GM23338 (cell line): ENCODE measurements around the gene C16orf78. TPM values are rescaled to one million over a fixed set of nuclear protein-coding genes. Genes with fewer than 3 reads are reported as not detected.

Experiments
- ATAC-seq: fragments of 200-7000 bp; cut with Tn5 transposase; 3 replicates; pipeline ENCODE4 v1.9.1; 2020
- DNase-seq: peaks from one replicate; pipeline ENCODE4 v3.0.0-alpha.2; 2015; ENCODE audit warnings: low spot score
- H2AFZ ChIP-seq: fragments of 200-600 bp; sonication (generic); 2 replicates; pipeline ENCODE4 v1.8.0; 2016; ENCODE audit warnings: antibody characterized with exemption, mild to moderate bottlenecking, moderate library complexity
- H3F3A ChIP-seq: fragments of 200-600 bp; sonication (generic); replicated peaks from 2 replicates; pipeline ENCODE4 v1.8.0; 2017; ENCODE audit warnings: antibody characterized with exemption, mixed run types, low read depth
- H3K27ac ChIP-seq: fragments of 200-600 bp; sonication (generic); 2 replicates; pipeline ENCODE4 v1.6.1; 2016; ENCODE audit warnings: low read depth
- H3K27me3 ChIP-seq: fragments of 200-600 bp; sonication (generic); 2 replicates; pipeline ENCODE4 v1.8.0; 2016; ENCODE audit warnings: mild to moderate bottlenecking, mixed run types, moderate library complexity; ENCODE audit not compliant: insufficient read depth
- H3K36me3 ChIP-seq: fragments of 200-600 bp; sonication (generic); 2 replicates; pipeline ENCODE4 v1.8.0; 2016; ENCODE audit warnings: mild to moderate bottlenecking; ENCODE audit not compliant: insufficient read depth
- H3K4me1 ChIP-seq: fragments of 200-600 bp; sonication (generic); 2 replicates; pipeline ENCODE4 v1.8.0; 2016; ENCODE audit warnings: mild to moderate bottlenecking, moderate library complexity; ENCODE audit not compliant: insufficient read depth
- H3K4me2 ChIP-seq: fragments of 200-600 bp; sonication (generic); 2 replicates; pipeline ENCODE4 v1.7.1; 2017; ENCODE audit warnings: mixed run types
- H3K4me3 ChIP-seq: fragments of 200-600 bp; sonication (generic); 2 replicates; pipeline ENCODE4 v1.6.1; 2016; ENCODE audit warnings: mixed run types
- H3K79me2 ChIP-seq: fragments of 200-600 bp; sonication (generic); replicated peaks from 2 replicates; pipeline ENCODE4 v1.8.0; 2017; ENCODE audit warnings: mild to moderate bottlenecking; ENCODE audit not compliant: insufficient read depth
- H3K9me2 ChIP-seq: fragments of 200-600 bp; sonication (generic); 2 replicates; pipeline ENCODE4 v1.8.0; 2017; ENCODE audit not compliant: insufficient read depth
- H4K20me1 ChIP-seq: fragments of 200-600 bp; sonication (generic); replicated peaks from 2 replicates; pipeline ENCODE4 v1.8.0; 2017; ENCODE audit warnings: mild to moderate bottlenecking; ENCODE audit not compliant: insufficient read depth
- H3K27ac Mint-ChIP-seq: 2 replicates; pipeline ENCODE4 v1.8.0; 2020; ENCODE audit warnings: inconsistent platforms, mild to moderate bottlenecking, moderate library complexity, mixed read lengths
- H3K27me3 Mint-ChIP-seq: 3 replicates; pipeline ENCODE4 v1.8.0; 2022; ENCODE audit warnings: low read depth, mild to moderate bottlenecking, moderate library complexity, mixed read lengths, inconsistent platforms; ENCODE audit not compliant: insufficient read depth, poor library complexity
- H3K36me3 Mint-ChIP-seq: 3 replicates; pipeline ENCODE4 v1.8.0; 2021; ENCODE audit warnings: low read depth, mild to moderate bottlenecking, inconsistent platforms, moderate library complexity, mixed read lengths
- H3K4me1 Mint-ChIP-seq: 3 replicates; pipeline ENCODE4 v1.8.0; 2020; ENCODE audit warnings: mild to moderate bottlenecking, inconsistent platforms, mixed read lengths
- H3K4me3 Mint-ChIP-seq: 3 replicates; pipeline ENCODE4 v1.8.0; 2021; ENCODE audit warnings: moderate library complexity, mild to moderate bottlenecking, inconsistent platforms, mixed read lengths
- H3K9me3 Mint-ChIP-seq: 3 replicates; pipeline ENCODE4 v1.8.0; 2020; ENCODE audit warnings: moderate library complexity, mild to moderate bottlenecking, inconsistent platforms, mixed read lengths
- EZH2 ChIP-seq: fragments of 200-600 bp; sonication (generic); IDR thresholded peaks from one replicate; pipeline ENCODE4 v1.8.0; 2017; ENCODE audit warnings: antibody characterized with exemption, mild to moderate bottlenecking, low read depth; ENCODE audit not compliant: unreplicated experiment
- EZH2phosphoT487 ChIP-seq: fragments of 200-600 bp; sonication (generic); IDR thresholded peaks from one replicate; pipeline ENCODE4 v1.8.1; 2018; ENCODE audit warnings: antibody characterized with exemption; ENCODE audit not compliant: unreplicated experiment
- JUNB ChIP-seq: IDR thresholded peaks from one replicate; pipeline ENCODE4 v1.6.1; 2016; ENCODE audit warnings: antibody characterized with exemption; ENCODE audit not compliant: unreplicated experiment
- NANOG ChIP-seq: IDR thresholded peaks from 2 replicates; pipeline ENCODE4 v1.6.1; 2016; ENCODE audit warnings: antibody characterized with exemption, borderline replicate concordance
- POLR2AphosphoS5 ChIP-seq: IDR thresholded peaks from 2 replicates; pipeline ENCODE4 v1.6.1; 2016; ENCODE audit warnings: antibody characterized with exemption, low read depth
- STAT1 ChIP-seq: IDR thresholded peaks from one replicate; pipeline ENCODE4 v1.6.1; 2016; ENCODE audit warnings: antibody characterized with exemption; ENCODE audit not compliant: unreplicated experiment
- ZNF114 ChIP-seq: fragments of 250-450 bp; sonication (Bioruptor Pico); IDR thresholded peaks from 2 replicates; pipeline ENCODE4 v1.5.0; 2020; ENCODE audit warnings: mild to moderate bottlenecking, moderate library complexity
- ZNF331 ChIP-seq: fragments of 250-450 bp; sonication (Bioruptor Pico); IDR thresholded peaks from 2 replicates; pipeline ENCODE4 v1.5.0; 2020; ENCODE audit warnings: low read depth, mild to moderate bottlenecking, moderate library complexity
- long read RNA-seq: library from polyadenylated mRNA; unstranded; transcript quantifications from one replicate; pipeline ENCODE4 v2.0.0, GENCODE V29; 2020; ENCODE audit not compliant: unreplicated experiment
- polyA plus RNA-seq: library from polyadenylated mRNA; unstranded; fragments of >200 nt; fragmentation: Nextera tagmentation; extraction: Ambion mirVana; gene quantifications from 2 replicates; pipeline ENCODE4 v1.2.1, GENCODE V29; 2016
- total RNA-seq: library from RNA; depleted of rRNA; stranded (reverse); fragments of >200 nt; shearing (Covaris generic); gene quantifications from 2 replicates; pipeline ENCODE4 v1.2.3, GENCODE V29; 2014; rRNA removed
- TF ChIP-seq, protein P1 (sequence below): fragments of 250-450 bp; sonication (Bioruptor Pico); IDR thresholded peaks from 2 replicates; pipeline ENCODE4 v1.5.0; 2020; ENCODE audit warnings: mild to moderate bottlenecking, moderate library complexity
- TF ChIP-seq, protein P2 (sequence below), 2 experiments: fragments of 200-600 bp in 1 of 2; sonication (generic) in 1 of 2; conservative IDR thresholded peaks; 2 replicates each; pipeline versions ENCODE4 v1.5.1 to v1.6.1; 2016 to 2017; ENCODE audit warnings: antibody characterized with exemption in 2 of 2, low read depth in 2 of 2, mild to moderate bottlenecking in 2 of 2, moderate library complexity in 1 of 2
- TF ChIP-seq, protein P3 (sequence below): IDR thresholded peaks from one replicate; pipeline ENCODE4 v1.6.1; 2018; ENCODE audit warnings: antibody characterized with exemption; ENCODE audit not compliant: unreplicated experiment
- TF ChIP-seq, protein P4 (sequence below): IDR thresholded peaks from 2 replicates; pipeline ENCODE4 v1.6.1; 2016; ENCODE audit warnings: antibody characterized with exemption

The C16orf78 gene, protein sequence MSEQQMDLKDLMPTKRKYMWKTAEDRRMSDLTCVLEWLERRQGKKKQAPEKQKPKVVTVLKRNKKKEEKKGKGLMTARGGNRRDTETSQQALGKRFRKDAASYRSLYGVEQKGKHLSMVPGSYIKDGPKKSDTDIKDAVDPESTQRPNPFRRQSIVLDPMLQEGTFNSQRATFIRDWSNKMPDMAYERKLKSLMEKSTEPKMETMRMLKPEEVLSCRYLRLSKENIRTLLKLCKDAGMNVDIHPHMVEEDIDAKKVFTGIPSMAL
- total RNA-seq (not detected in 2 replicates), polyA plus RNA-seq (not detected in 2 replicates)
- long read RNA-seq = 0 reads

DNA sequence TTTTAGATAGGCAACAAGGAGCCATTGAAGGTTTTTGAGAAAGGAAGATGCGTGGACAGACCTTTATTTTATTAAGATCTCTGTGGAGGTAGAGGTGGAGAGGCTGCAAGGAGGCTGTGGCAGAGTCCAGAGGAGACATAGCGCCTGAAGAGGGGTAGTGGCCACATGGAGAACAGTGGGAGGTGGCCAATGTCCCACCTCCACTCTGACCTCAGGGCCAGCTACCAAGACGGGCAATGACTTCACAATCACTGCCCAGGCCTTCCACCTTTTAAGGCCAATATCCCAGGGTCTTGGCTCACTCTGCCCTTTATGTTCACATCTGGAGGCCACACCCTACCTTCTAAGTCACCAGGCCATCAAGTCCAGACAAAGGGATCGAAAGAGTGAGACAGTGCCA lies at the start of gene C16orf78:
TSS of gene C16orf78 (plus strand) at position 301 of the 400 bp plus-strand sequence. CDS start 136 bp downstream, outside the sequence.
- DNase-seq (no peak), ATAC-seq (no peak)
- H3K79me2 ChIP-seq = no peaks in the 10 kb centered on the region
- no peak within 1 kb of the TSS for H3K4me3 ChIP-seq
- H3K27ac ChIP-seq = no peak within 1 kb of the TSS
- peaks cover 3% of the 10 kb centered on the region; the same call in 1 of the 2 replicates for H3K27me3 ChIP-seq
- H3F3A ChIP-seq = no peaks in the 10 kb centered on the region
- peaks cover 31% of the 10 kb centered on the region for H3K4me1 ChIP-seq
- Mint-ChIP-seq H3K4me1 (peaks cover 31% of the 10 kb centered on the region), H3K9me3 (peaks cover 5% of the 10 kb centered on the region; the same call in 1 of the 3 replicates), H3K27me3 (peaks cover 5% of the 10 kb centered on the region), H3K36me3 (peaks cover 4% of the 10 kb centered on the region; the same call in 1 of the 3 replicates), H3K4me3 (no peak within 1 kb of the TSS; the same call in 2 of the 3 replicates), H3K27ac (no peak within 1 kb of the TSS)
- no peak within 1 kb of the TSS for H2AFZ ChIP-seq
- H3K9me2 ChIP-seq = peaks cover 25% of the 10 kb centered on the region
- TF ChIP-seq POLR2AphosphoS5 (no peak), EZH2 (no peak), ZNF114 (CRISPR knock-in tag) (no peak), ZNF331 (CRISPR knock-in tag) (no peak), STAT1 (no peak), NANOG (no peak), JUNB (no peak), EZH2phosphoT487 (no peak)
- TF ChIP-seq, protein P1, sequence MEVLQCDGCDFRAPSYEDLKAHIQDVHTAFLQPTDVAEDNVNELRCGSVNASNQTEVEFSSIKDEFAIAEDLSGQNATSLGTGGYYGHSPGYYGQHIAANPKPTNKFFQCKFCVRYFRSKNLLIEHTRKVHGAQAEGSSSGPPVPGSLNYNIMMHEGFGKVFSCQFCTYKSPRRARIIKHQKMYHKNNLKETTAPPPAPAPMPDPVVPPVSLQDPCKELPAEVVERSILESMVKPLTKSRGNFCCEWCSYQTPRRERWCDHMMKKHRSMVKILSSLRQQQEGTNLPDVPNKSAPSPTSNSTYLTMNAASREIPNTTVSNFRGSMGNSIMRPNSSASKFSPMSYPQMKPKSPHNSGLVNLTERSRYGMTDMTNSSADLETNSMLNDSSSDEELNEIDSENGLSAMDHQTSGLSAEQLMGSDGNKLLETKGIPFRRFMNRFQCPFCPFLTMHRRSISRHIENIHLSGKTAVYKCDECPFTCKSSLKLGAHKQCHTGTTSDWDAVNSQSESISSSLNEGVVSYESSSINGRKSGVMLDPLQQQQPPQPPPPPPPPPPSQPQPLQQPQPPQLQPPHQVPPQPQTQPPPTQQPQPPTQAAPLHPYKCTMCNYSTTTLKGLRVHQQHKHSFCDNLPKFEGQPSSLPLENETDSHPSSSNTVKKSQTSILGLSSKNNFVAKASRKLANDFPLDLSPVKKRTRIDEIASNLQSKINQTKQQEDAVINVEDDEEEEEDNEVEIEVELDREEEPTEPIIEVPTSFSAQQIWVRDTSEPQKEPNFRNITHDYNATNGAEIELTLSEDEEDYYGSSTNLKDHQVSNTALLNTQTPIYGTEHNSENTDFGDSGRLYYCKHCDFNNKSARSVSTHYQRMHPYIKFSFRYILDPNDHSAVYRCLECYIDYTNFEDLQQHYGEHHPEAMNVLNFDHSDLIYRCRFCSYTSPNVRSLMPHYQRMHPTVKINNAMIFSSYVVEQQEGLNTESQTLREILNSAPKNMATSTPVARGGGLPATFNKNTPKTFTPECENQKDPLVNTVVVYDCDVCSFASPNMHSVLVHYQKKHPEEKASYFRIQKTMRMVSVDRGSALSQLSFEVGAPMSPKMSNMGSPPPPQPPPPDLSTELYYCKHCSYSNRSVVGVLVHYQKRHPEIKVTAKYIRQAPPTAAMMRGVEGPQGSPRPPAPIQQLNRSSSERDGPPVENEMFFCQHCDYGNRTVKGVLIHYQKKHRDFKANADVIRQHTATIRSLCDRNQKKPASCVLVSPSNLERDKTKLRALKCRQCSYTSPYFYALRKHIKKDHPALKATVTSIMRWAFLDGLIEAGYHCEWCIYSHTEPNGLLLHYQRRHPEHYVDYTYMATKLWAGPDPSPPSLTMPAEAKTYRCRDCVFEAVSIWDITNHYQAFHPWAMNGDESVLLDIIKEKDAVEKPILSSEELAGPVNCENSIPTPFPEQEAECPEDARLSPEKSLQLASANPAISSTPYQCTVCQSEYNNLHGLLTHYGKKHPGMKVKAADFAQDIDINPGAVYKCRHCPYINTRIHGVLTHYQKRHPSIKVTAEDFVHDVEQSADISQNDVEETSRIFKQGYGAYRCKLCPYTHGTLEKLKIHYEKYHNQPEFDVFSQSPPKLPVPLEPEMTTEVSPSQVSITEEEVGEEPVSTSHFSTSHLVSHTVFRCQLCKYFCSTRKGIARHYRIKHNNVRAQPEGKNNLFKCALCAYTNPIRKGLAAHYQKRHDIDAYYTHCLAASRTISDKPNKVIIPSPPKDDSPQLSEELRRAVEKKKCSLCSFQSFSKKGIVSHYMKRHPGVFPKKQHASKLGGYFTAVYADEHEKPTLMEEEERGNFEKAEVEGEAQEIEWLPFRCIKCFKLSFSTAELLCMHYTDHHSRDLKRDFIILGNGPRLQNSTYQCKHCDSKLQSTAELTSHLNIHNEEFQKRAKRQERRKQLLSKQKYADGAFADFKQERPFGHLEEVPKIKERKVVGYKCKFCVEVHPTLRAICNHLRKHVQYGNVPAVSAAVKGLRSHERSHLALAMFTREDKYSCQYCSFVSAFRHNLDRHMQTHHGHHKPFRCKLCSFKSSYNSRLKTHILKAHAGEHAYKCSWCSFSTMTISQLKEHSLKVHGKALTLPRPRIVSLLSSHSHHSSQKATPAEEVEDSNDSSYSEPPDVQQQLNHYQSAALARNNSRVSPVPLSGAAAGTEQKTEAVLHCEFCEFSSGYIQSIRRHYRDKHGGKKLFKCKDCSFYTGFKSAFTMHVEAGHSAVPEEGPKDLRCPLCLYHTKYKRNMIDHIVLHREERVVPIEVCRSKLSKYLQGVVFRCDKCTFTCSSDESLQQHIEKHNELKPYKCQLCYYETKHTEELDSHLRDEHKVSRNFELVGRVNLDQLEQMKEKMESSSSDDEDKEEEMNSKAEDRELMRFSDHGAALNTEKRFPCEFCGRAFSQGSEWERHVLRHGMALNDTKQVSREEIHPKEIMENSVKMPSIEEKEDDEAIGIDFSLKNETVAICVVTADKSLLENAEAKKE (CRISPR knock-in tag) = no peak
- TF ChIP-seq, protein P2, sequence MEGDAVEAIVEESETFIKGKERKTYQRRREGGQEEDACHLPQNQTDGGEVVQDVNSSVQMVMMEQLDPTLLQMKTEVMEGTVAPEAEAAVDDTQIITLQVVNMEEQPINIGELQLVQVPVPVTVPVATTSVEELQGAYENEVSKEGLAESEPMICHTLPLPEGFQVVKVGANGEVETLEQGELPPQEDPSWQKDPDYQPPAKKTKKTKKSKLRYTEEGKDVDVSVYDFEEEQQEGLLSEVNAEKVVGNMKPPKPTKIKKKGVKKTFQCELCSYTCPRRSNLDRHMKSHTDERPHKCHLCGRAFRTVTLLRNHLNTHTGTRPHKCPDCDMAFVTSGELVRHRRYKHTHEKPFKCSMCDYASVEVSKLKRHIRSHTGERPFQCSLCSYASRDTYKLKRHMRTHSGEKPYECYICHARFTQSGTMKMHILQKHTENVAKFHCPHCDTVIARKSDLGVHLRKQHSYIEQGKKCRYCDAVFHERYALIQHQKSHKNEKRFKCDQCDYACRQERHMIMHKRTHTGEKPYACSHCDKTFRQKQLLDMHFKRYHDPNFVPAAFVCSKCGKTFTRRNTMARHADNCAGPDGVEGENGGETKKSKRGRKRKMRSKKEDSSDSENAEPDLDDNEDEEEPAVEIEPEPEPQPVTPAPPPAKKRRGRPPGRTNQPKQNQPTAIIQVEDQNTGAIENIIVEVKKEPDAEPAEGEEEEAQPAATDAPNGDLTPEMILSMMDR (conservative IDR thresholded peaks at IDR 0.05; ENCODE audit: low read depth in 2 of 2) = no peak
- TF ChIP-seq, protein P3, sequence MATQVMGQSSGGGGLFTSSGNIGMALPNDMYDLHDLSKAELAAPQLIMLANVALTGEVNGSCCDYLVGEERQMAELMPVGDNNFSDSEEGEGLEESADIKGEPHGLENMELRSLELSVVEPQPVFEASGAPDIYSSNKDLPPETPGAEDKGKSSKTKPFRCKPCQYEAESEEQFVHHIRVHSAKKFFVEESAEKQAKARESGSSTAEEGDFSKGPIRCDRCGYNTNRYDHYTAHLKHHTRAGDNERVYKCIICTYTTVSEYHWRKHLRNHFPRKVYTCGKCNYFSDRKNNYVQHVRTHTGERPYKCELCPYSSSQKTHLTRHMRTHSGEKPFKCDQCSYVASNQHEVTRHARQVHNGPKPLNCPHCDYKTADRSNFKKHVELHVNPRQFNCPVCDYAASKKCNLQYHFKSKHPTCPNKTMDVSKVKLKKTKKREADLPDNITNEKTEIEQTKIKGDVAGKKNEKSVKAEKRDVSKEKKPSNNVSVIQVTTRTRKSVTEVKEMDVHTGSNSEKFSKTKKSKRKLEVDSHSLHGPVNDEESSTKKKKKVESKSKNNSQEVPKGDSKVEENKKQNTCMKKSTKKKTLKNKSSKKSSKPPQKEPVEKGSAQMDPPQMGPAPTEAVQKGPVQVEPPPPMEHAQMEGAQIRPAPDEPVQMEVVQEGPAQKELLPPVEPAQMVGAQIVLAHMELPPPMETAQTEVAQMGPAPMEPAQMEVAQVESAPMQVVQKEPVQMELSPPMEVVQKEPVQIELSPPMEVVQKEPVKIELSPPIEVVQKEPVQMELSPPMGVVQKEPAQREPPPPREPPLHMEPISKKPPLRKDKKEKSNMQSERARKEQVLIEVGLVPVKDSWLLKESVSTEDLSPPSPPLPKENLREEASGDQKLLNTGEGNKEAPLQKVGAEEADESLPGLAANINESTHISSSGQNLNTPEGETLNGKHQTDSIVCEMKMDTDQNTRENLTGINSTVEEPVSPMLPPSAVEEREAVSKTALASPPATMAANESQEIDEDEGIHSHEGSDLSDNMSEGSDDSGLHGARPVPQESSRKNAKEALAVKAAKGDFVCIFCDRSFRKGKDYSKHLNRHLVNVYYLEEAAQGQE = no peak
- TF ChIP-seq, protein P4, sequence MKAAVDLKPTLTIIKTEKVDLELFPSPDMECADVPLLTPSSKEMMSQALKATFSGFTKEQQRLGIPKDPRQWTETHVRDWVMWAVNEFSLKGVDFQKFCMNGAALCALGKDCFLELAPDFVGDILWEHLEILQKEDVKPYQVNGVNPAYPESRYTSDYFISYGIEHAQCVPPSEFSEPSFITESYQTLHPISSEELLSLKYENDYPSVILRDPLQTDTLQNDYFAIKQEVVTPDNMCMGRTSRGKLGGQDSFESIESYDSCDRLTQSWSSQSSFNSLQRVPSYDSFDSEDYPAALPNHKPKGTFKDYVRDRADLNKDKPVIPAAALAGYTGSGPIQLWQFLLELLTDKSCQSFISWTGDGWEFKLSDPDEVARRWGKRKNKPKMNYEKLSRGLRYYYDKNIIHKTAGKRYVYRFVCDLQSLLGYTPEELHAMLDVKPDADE = no peak
- H4K20me1 ChIP-seq = no peaks in the 10 kb centered on the region
- H3K4me2 ChIP-seq = peak within 1 kb of the TSS; percentile 4
- no peaks in the 10 kb centered on the region for H3K36me3 ChIP-seq
